Mucosa of stomach (tissue), 1 donor: ENCODE measurements around the gene TACO1.
A peak's percentile ranks its signal among the peaks of the same experiment; 100 is the strongest.

Experiments used
- H3K27me3 ChIP-seq: one replicate; pipeline ENCODE4 v1.7.0; 2013; ENCODE audit warnings: mild to moderate bottlenecking, low read length; ENCODE audit not compliant: control insufficient read depth, insufficient read depth
- H3K36me3 ChIP-seq: one replicate; pipeline ENCODE4 v1.7.0; 2013; ENCODE audit warnings: low read length; ENCODE audit not compliant: control insufficient read depth, insufficient read depth
- H3K4me1 ChIP-seq: one replicate; pipeline ENCODE4 v1.7.0; 2013; ENCODE audit warnings: mild to moderate bottlenecking, low read length; ENCODE audit not compliant: control insufficient read depth, insufficient read depth
- H3K4me3 ChIP-seq: one replicate; pipeline ENCODE4 v1.7.0; 2013; ENCODE audit warnings: low read length
- H3K9ac ChIP-seq: one replicate; pipeline ENCODE4 v1.7.0; 2013; ENCODE audit warnings: mild to moderate bottlenecking, low read length, moderate library complexity
- H3K9me3 ChIP-seq: one replicate; pipeline ENCODE4 v1.7.0; 2013; ENCODE audit warnings: mild to moderate bottlenecking, low read length, moderate library complexity; ENCODE audit not compliant: control insufficient read depth
- donor health status: Pancreatic carcinoma.

Gene TACO1

GRCh38 chr17:63600569-63601438 lies at the start of gene TACO1:
TACO1 (plus strand) TSS chr17:63600895; CDS start chr17:63601084, 189 bp downstream.
- H3K4me3 ChIP-seq, result peak within 1 kb of the TSS; percentile 76
- peaks cover under 1% of the 10 kb centered on the region for H3K36me3 ChIP-seq
- H3K9me3 ChIP-seq, result no peaks in the 10 kb centered on the region
- H3K27me3 ChIP-seq, result no peaks in the 10 kb centered on the region
- peaks cover 15% of the 10 kb centered on the region for H3K4me1 ChIP-seq
- H3K9ac ChIP-seq, result peak within 1 kb of the TSS; percentile 90

GRCh38 chr17:63552211-63552610 lies 48.5 kb upstream of the TACO1 start:
- no peak overlapping the region for H3K4me3 ChIP-seq
- no peaks in the 10 kb centered on the region for H3K36me3 ChIP-seq
- peaks cover 10% of the 10 kb centered on the region for H3K4me1 ChIP-seq
- H3K9me3 ChIP-seq, result no peaks in the 10 kb centered on the region
- no peaks in the 10 kb centered on the region for H3K27me3 ChIP-seq
- no peak overlapping the region for H3K9ac ChIP-seq

- Histone ChIP-seq H3K4me3 (no peak overlapping the region), H3K9ac (no peak overlapping the region), H3K9me3 (no peaks in the 10 kb centered on the region), H3K27me3 (no peaks in the 10 kb centered on the region), H3K4me1 (peaks cover 10% of the 10 kb centered on the region), H3K36me3 (no peaks in the 10 kb centered on the region)
Measured at GRCh38 chr17:63555500-63556156, 45.1 kb upstream of the TACO1 start.

DNA sequence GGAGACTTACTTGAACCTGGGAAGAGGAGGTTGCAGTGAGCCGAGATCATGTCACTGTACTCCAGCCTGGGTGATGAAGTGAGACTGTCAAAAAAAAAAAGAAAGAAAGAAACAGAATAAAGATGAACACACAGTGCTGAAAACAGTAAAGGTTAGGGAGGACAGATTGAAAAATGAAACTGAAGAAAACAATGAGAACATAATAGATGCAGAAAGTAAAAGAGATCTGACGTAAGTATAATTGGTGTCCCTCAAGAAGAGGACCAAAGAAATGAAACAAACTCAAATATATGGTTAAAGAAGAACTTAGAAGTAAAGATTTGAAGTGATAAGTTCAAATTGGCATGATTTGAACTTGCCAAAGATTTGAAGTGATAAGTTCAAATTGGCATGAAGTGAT lies 43.3 kb upstream of the TACO1 start:
- H3K4me3 ChIP-seq, result no peak overlapping the region
- H3K27me3 ChIP-seq, result no peaks in the 10 kb centered on the region
- H3K36me3 ChIP-seq, result no peaks in the 10 kb centered on the region
- H3K4me1 ChIP-seq, result peaks cover 4% of the 10 kb centered on the region
- H3K9ac ChIP-seq, result no peak overlapping the region
- no peaks in the 10 kb centered on the region for H3K9me3 ChIP-seq

- H3K9ac ChIP-seq, result no peak overlapping the region
- H3K36me3 ChIP-seq, result no peaks in the 10 kb centered on the region
- no peak overlapping the region for H3K4me3 ChIP-seq
- H3K4me1 ChIP-seq, result no peaks in the 10 kb centered on the region
- H3K27me3 ChIP-seq, result no peaks in the 10 kb centered on the region
- H3K9me3 ChIP-seq, result no peaks in the 10 kb centered on the region
Measured at GRCh38 chr17:63558441-63558840, 42.3 kb upstream of the TACO1 start.

- Histone ChIP-seq H3K4me3 (no peak overlapping the region), H3K27me3 (no peaks in the 10 kb centered on the region), H3K4me1 (no peaks in the 10 kb centered on the region), H3K9me3 (no peaks in the 10 kb centered on the region), H3K36me3 (no peaks in the 10 kb centered on the region), H3K9ac (no peak overlapping the region)
Measured at GRCh38 chr17:63561819-63562218, 38.9 kb upstream of the TACO1 start.

DNA sequence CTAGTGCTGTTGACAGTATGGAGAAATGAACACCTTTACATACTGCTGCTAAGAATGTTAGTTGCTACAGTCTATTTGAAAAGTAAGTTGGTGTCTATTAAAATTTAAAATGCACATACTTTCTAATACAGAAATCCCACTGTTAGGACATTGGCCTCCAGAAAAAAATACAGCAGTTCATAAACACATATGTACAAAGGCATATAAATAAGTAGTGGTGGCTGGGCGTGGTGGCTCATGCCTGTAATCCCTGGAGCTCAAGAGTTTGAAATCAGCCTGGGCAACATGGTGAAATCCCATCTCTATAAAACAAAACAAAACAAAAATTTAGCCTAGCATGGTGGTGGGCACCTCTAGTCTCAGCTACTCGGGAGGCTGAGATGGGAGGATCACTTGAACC lies 37.4 kb upstream of the TACO1 start:
- Histone ChIP-seq H3K4me1 (no peaks in the 10 kb centered on the region), H3K9me3 (no peaks in the 10 kb centered on the region), H3K36me3 (no peaks in the 10 kb centered on the region), H3K27me3 (no peaks in the 10 kb centered on the region), H3K9ac (no peak overlapping the region), H3K4me3 (no peak overlapping the region)

GRCh38 chr17:63564562-63564961 lies 36.1 kb upstream of the TACO1 start:
- Histone ChIP-seq H3K4me3 (no peak overlapping the region), H3K4me1 (no peaks in the 10 kb centered on the region), H3K36me3 (no peaks in the 10 kb centered on the region), H3K9me3 (no peaks in the 10 kb centered on the region), H3K27me3 (no peaks in the 10 kb centered on the region), H3K9ac (no peak overlapping the region)

GRCh38 chr17:63567229-63567628 lies 33.5 kb upstream of the TACO1 start:
- Histone ChIP-seq H3K9me3 (no peaks in the 10 kb centered on the region), H3K27me3 (no peaks in the 10 kb centered on the region), H3K4me3 (no peak overlapping the region), H3K4me1 (no peaks in the 10 kb centered on the region), H3K9ac (no peak overlapping the region), H3K36me3 (no peaks in the 10 kb centered on the region)

- Histone ChIP-seq H3K4me3 (no peak overlapping the region), H3K9me3 (no peaks in the 10 kb centered on the region), H3K36me3 (no peaks in the 10 kb centered on the region), H3K27me3 (no peaks in the 10 kb centered on the region), H3K4me1 (no peaks in the 10 kb centered on the region), H3K9ac (no peak overlapping the region)
Measured at GRCh38 chr17:63568563-63568962, 32.1 kb upstream of the TACO1 start.

GRCh38 chr17:63571632-63572310 lies 28.9 kb upstream of the TACO1 start:
- H3K4me3 ChIP-seq, result no peak overlapping the region
- H3K9me3 ChIP-seq, result no peaks in the 10 kb centered on the region
- no peaks in the 10 kb centered on the region for H3K36me3 ChIP-seq
- no peak overlapping the region for H3K9ac ChIP-seq
- H3K4me1 ChIP-seq, result no peaks in the 10 kb centered on the region
- H3K27me3 ChIP-seq, result no peaks in the 10 kb centered on the region

- H3K9ac ChIP-seq, result no peak overlapping the region
- no peaks in the 10 kb centered on the region for H3K9me3 ChIP-seq
- no peaks in the 10 kb centered on the region for H3K36me3 ChIP-seq
- no peaks in the 10 kb centered on the region for H3K27me3 ChIP-seq
- H3K4me3 ChIP-seq, result no peak overlapping the region
- H3K4me1 ChIP-seq, result peaks cover 4% of the 10 kb centered on the region
Measured at GRCh38 chr17:63573634-63574033, 27.1 kb upstream of the TACO1 start.
